Right atrium auricular region (tissue), 2 donors: ENCODE data around the gene DYSF. TPM values are rescaled to one million over a fixed set of nuclear protein-coding genes. Genes with fewer than 3 reads are reported as not detected.

Source experiments
- DNase-seq: peaks from one replicate; pipeline ENCODE4 v3.0.0-alpha.2; 2019; ENCODE audit warnings: low spot score
- H3K27ac ChIP-seq, 2 donors: fragments of 200-600 bp; sonication (generic); 1 replicate in 1 of 2; 2 replicates in 1 of 2; pipeline ENCODE4 v1.5.1; 2016 to 2019
- H3K27me3 ChIP-seq, 2 donors: fragments of 200-600 bp; sonication (generic); one replicate each; pipeline versions ENCODE4 v1.5.1 to v1.6.0; 2017 to 2019
- H3K36me3 ChIP-seq: fragments of 200-600 bp; sonication (generic); one replicate; pipeline ENCODE4 v1.5.1; 2016
- H3K4me1 ChIP-seq, 2 donors: fragments of 200-600 bp; sonication (generic); one replicate each; pipeline versions ENCODE4 v1.5.1 to v1.6.0; 2017 to 2019
- H3K4me3 ChIP-seq, 2 donors: fragments of 200-600 bp; sonication (generic); 1 replicate in 1 of 2; 2 replicates in 1 of 2; pipeline ENCODE4 v1.5.1; 2017 to 2019; ENCODE audit warnings: mild to moderate bottlenecking in 1 of 2, moderate library complexity in 1 of 2
- H3K9me3 ChIP-seq, 2 donors: fragments of 200-600 bp; sonication (generic); one replicate each; pipeline ENCODE4 v1.5.1; 2019
- total RNA-seq, 2 donors: library from RNA; depleted of rRNA; stranded (reverse); fragments of >200 nt; gene quantifications; one replicate each; pipeline ENCODE4 v1.1.0, GENCODE V29; 2016
- TF ChIP-seq, protein P1 (sequence below), 2 donors: fragments of 200-600 bp; sonication (generic); IDR thresholded peaks; one replicate each; pipeline ENCODE4 v1.5.1; 2019; ENCODE audit warnings: antibody characterized with exemption in 2 of 2

Gene DYSF
- total RNA-seq, 2 donors from 2014 or later, result 31.3 to 52.1 TPM

DNA sequence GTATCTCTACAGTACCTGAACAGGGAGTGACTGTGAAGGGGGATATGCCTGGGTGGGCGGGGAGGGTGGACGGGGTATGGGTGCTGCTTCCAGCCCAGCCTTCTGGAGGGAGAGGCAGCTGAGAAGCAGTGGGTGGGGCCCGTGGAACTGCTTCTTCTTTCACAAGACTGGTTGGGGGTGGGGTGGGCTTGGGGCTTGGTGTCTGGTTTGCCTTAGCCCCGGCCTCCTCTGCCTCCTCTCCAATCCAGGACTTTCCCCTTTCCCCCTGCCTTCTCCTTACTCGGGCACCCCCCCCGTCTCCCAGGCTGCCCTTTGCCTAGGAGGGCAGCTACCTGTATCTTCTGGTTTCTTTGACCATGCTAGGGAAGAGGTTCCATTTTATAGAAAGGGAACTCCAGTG is 233.4 kb downstream of the DYSF start:
- H3K9me3 ChIP-seq, result no peaks in the 10 kb centered on the region
- peaks cover 0 to 39% of the 10 kb centered on the region in 2 donors for H3K4me1 ChIP-seq
- H3K27me3 ChIP-seq, result no peaks in the 10 kb centered on the region
- no peak overlapping the region for H3K27ac ChIP-seq
- no peak for DNase-seq
- TF ChIP-seq, protein P1, sequence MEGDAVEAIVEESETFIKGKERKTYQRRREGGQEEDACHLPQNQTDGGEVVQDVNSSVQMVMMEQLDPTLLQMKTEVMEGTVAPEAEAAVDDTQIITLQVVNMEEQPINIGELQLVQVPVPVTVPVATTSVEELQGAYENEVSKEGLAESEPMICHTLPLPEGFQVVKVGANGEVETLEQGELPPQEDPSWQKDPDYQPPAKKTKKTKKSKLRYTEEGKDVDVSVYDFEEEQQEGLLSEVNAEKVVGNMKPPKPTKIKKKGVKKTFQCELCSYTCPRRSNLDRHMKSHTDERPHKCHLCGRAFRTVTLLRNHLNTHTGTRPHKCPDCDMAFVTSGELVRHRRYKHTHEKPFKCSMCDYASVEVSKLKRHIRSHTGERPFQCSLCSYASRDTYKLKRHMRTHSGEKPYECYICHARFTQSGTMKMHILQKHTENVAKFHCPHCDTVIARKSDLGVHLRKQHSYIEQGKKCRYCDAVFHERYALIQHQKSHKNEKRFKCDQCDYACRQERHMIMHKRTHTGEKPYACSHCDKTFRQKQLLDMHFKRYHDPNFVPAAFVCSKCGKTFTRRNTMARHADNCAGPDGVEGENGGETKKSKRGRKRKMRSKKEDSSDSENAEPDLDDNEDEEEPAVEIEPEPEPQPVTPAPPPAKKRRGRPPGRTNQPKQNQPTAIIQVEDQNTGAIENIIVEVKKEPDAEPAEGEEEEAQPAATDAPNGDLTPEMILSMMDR (IDR thresholded peaks at IDR 0.05), result no peak
- H3K36me3 ChIP-seq, result peaks cover 6% of the 10 kb centered on the region
- no peak overlapping the region for H3K4me3 ChIP-seq

DNA sequence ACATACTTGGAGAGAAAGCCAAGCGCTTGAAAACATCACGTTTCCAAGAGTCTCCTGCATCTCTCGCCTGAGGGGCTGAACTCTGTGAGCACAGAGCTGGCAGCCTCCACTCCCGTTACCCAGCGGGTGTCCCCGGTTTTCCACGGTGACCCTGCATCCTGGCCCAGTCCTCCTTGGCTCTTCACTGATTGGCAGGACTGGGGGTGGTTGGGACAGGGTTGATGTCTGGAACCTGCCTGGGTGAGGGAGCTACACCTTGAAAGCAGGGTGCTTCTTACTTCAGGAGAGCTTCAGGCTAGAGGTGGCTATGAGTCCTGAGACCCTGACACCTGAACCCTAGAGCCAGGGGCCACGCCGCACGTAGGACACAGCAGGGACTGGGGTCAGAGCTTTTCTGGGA is 234.1 kb downstream of the DYSF start:
- TF ChIP-seq, protein P1 (IDR thresholded peaks at IDR 0.05), result no peak
- Histone ChIP-seq H3K4me3 (no peak overlapping the region), H3K36me3 (peaks cover 6% of the 10 kb centered on the region), H3K27me3 (no peaks in the 10 kb centered on the region), H3K9me3 (no peaks in the 10 kb centered on the region), H3K4me1 (peaks cover 0 to 45% of the 10 kb centered on the region in 2 donors), H3K27ac (no peak overlapping the region)
- no peak for DNase-seq

DNA sequence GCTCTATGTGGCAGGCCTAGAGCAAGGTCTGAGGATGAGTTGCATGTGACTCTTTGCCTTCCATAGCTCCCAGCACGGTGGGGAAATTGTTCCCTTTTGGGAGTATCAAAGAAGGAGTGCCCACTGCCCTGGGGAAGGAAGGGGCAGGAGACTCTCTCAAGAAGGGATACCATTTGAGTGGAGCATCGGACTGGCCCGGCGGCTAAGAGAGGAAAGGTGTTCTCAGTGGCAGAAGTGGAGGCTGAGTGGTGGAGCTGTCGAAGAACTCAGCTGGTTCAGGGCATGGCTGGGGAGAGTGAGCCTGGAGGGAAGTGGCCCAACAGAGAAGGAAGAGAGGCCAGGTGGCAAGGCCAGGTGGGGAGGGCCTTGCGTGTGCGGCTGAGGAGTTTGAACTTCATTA is 235.2 kb downstream of the DYSF start:
- H3K4me1 ChIP-seq, result peaks cover 0 to 43% of the 10 kb centered on the region in 2 donors
- peaks cover 6% of the 10 kb centered on the region for H3K36me3 ChIP-seq
- H3K27ac ChIP-seq, result no peak overlapping the region
- H3K27me3 ChIP-seq, result no peaks in the 10 kb centered on the region
- DNase-seq, result no peak
- TF ChIP-seq, protein P1 (IDR thresholded peaks at IDR 0.05), result no peak
- no peak overlapping the region for H3K4me3 ChIP-seq
- H3K9me3 ChIP-seq, result no peaks in the 10 kb centered on the region

DNA sequence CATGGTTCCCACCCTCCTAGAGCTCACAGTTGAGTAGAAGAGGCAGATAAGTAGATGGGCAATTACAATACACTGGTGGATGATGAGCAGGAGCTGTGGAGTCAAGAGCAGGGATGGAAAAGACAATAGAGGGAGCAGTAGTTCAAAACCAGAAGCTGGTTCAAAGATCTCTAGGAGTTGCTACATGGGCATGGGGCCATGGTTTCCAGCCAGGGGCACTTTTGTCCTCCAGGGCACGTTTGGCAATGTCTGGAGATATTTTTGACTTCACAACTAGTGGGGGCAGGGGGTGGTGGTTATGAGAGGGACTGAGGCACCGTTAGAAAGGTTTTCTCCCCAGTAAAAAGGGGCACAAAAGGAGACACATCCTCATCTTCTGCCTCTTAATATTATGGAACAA is 236.0 kb downstream of the DYSF start:
- Histone ChIP-seq H3K27ac (no peak overlapping the region), H3K4me3 (no peak overlapping the region), H3K36me3 (peaks cover 6% of the 10 kb centered on the region), H3K27me3 (no peaks in the 10 kb centered on the region), H3K4me1 (peaks cover 0 to 38% of the 10 kb centered on the region in 2 donors), H3K9me3 (no peaks in the 10 kb centered on the region)
- TF ChIP-seq, protein P1 (IDR thresholded peaks at IDR 0.05), result no peak
- no peak for DNase-seq

DNA sequence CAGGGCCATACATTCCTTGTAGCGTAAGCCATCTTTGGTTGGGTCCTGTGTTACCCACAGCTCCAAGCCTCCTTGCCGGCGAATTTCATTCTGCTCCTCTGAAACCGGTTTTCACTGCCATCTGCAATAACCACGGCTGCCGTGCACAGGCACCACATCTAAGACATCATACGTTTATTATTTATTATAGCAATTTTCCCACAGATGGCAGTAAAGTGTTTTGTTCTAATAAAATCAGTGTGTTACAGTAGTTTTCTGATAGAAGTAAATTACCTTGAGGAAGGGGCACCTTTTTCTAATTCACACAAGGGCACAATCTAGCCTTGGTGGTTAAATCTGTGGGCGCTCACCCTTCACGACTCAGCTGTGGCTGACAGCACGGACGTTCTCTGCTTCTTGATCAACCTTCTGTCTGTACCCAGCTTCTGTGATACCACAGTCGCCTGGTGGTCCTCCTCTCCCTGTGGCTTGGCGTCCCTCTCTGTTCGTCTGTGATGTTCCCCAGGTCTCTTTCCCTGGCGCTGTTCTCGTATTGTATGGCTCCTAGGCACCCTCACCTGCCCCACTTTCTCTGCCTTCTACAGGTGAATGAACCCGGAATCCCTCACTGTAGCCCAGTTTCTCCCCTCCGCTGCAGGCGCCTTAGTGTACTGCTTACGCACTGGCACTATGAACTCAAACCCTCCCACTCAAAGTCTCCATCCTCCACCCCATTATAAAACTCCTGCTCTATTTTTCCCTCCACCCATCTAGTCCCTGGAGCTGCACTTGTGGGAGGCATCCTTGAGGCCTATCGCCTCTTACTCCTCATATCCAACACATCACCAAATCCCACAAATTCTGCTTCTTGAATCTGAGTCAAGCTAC is 236.8 kb downstream of the DYSF start:
- TF ChIP-seq, protein P1 (IDR thresholded peaks at IDR 0.05), result no peak
- no peak for DNase-seq
- peaks cover 6% of the 10 kb centered on the region for H3K36me3 ChIP-seq
- no peak overlapping the region for H3K4me3 ChIP-seq
- no peak overlapping the region for H3K27ac ChIP-seq
- H3K9me3 ChIP-seq, result no peaks in the 10 kb centered on the region
- H3K4me1 ChIP-seq, result peaks cover 0 to 30% of the 10 kb centered on the region in 2 donors
- no peaks in the 10 kb centered on the region for H3K27me3 ChIP-seq
